Panc1 (cell line): ENCODE results near the gene UBE2E2. TPM values are rescaled to one million over a fixed set of nuclear protein-coding genes. Genes with fewer than 3 reads are reported as not detected.

Source experiments
- ATAC-seq: fragments of 200-7000 bp; cut with Tn5 transposase; 2 replicates; pipeline ENCODE4 v1.9.1; 2020; ENCODE audit warnings: mild to moderate bottlenecking, moderate library complexity
- BruUV-seq: library from RNA; stranded (reverse); fragments of 400-500 nt; replicated peaks from 2 replicates; lab custom pipeline; 2021; lab: Mats Ljungman, UMichigan
- CTCF ChIA-PET: fragments of 300-600 bp; sonication (Branson Sonifier 250); formaldehyde crosslinking; loops from one replicate; lab custom pipeline; 2022; ENCODE audit warnings: antibody characterized with exemption; lab: Charles Lee
- POLR2A ChIA-PET: fragments of 300-600 bp; sonication (Branson Sonifier 250); formaldehyde crosslinking; loops from one replicate; lab custom pipeline; 2022; ENCODE audit warnings: antibody characterized with exemption; lab: Charles Lee
- DNase-seq: peaks from one replicate; pipeline ENCODE4 v3.0.0-alpha.2; 2010; ENCODE audit warnings: low read depth, low spot score
- H3K27ac ChIP-seq: 2 replicates; pipeline ENCODE4 v1.5.1; 2011; ENCODE audit warnings: mild to moderate bottlenecking, low read length, inconsistent platforms
- H3K27me3 ChIP-seq: fragments of 200-500 bp; sonication (Bioruptor generic); 2 replicates; pipeline ENCODE4 v1.6.0; 2014; ENCODE audit warnings: low read length, inconsistent platforms; ENCODE audit not compliant: control insufficient read depth, insufficient read depth
- H3K36me3 ChIP-seq: fragments of 200-500 bp; sonication (Bioruptor generic); 2 replicates; pipeline ENCODE4 v1.5.1; 2014; ENCODE audit warnings: inconsistent platforms, mild to moderate bottlenecking, low read length, moderate library complexity; ENCODE audit not compliant: control insufficient read depth, insufficient read depth
- H3K4me1 ChIP-seq: 2 replicates; pipeline ENCODE4 v1.5.1; 2011; ENCODE audit warnings: inconsistent platforms, mild to moderate bottlenecking, low read length, moderate library complexity; ENCODE audit not compliant: control insufficient read depth, insufficient read depth
- H3K4me3 ChIP-seq, 2 experiments: 2 replicates each; pipeline ENCODE4 v1.5.1; 2011 to 2012; ENCODE audit warnings: low read depth in 2 of 2, low read length in 2 of 2, mild to moderate bottlenecking in 2 of 2, inconsistent platforms in 1 of 2, moderate library complexity in 1 of 2
- H3K9me3 ChIP-seq: fragments of 200-500 bp; sonication (Bioruptor generic); 2 replicates; pipeline ENCODE4 v1.5.1; 2014; ENCODE audit warnings: low read depth, mild to moderate bottlenecking, inconsistent platforms, low read length, moderate library complexity; ENCODE audit not compliant: control insufficient read depth, insufficient read depth
- CTCF ChIP-seq: fragments of 450-650 bp; IDR thresholded peaks from 2 replicates; pipeline ENCODE4 v1.5.1; 2017; ENCODE audit warnings: mild to moderate bottlenecking
- POLR2AphosphoS5 ChIP-seq: IDR thresholded peaks from 2 replicates; pipeline ENCODE4 v1.6.1; 2012; ENCODE audit warnings: mild to moderate bottlenecking, low read depth, low read length, moderate library complexity
- SIN3A ChIP-seq: IDR thresholded peaks from 2 replicates; pipeline ENCODE4 v1.6.1; 2012; ENCODE audit warnings: low read depth, mild to moderate bottlenecking, low read length, moderate library complexity, borderline replicate concordance; ENCODE audit not compliant: insufficient read depth
- TCF7L2 ChIP-seq: IDR thresholded peaks from 2 replicates; pipeline ENCODE4 v1.6.1; 2011; ENCODE audit warnings: mild to moderate bottlenecking, low read depth, low read length, inconsistent platforms
- in situ Hi-C: cut with HindIII; loops from 2 replicates; pipeline ENCODE4 v1.10.0; 2016; ENCODE audit warnings: low sequenced_read_pairs, low pct_unique_long_range_greater_than_20kb
- intact Hi-C: fragments of 100-400 bp; cut with micrococcal nuclease; formaldehyde crosslinking; loops from one replicate; pipeline ENCODE4 v1.10.0; 2022; ENCODE audit not compliant: unreplicated experiment
- total RNA-seq: library from RNA; stranded (reverse); gene quantifications from one replicate; pipeline ENCODE4 v1.2.1, GENCODE V29; 2021; ENCODE audit not compliant: unreplicated experiment
- TF ChIP-seq, protein P1 (sequence below), 2 experiments: IDR thresholded peaks; 2 replicates each; pipeline ENCODE4 v1.6.1; 2011 to 2012; ENCODE audit warnings: low read depth in 2 of 2, control low read depth in 1 of 2, low read length in 1 of 2, mild to moderate bottlenecking in 1 of 2, moderate library complexity in 1 of 2; ENCODE audit not compliant: insufficient read depth in 1 of 2

UBE2E2 gene
- total RNA-seq, 1 experiment from 2014 or later, result 38.2 TPM

DNA sequence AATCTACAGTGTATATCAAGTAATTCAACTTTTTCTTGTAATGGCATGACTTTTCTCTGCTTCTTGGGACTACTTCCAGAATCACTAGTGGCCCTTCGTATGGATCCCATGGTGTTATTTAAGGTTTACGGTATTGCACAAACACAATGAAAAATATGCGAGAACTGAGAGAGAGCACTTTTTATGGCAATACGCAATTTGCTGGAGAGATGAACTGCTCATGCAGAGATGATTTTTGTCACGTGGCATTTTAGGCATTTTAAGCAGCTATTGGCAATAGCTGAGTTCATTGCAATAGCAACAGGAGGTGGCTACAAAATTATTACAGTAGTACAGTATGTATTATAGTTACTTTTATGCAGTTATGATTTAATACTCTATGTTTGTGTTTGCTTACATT is 294.0 kb downstream of the UBE2E2 start:
- in situ Hi-C loops (no loop called here), intact Hi-C loops (no loop called here)
- H3K4me1 ChIP-seq, result no peaks in the 10 kb centered on the region; the same call in 1 of the 2 replicates
- CTCF ChIA-PET, result no interaction called here
- no peak overlapping the region for H3K27ac ChIP-seq
- ATAC-seq, result no peak
- TF ChIP-seq, protein P1, sequence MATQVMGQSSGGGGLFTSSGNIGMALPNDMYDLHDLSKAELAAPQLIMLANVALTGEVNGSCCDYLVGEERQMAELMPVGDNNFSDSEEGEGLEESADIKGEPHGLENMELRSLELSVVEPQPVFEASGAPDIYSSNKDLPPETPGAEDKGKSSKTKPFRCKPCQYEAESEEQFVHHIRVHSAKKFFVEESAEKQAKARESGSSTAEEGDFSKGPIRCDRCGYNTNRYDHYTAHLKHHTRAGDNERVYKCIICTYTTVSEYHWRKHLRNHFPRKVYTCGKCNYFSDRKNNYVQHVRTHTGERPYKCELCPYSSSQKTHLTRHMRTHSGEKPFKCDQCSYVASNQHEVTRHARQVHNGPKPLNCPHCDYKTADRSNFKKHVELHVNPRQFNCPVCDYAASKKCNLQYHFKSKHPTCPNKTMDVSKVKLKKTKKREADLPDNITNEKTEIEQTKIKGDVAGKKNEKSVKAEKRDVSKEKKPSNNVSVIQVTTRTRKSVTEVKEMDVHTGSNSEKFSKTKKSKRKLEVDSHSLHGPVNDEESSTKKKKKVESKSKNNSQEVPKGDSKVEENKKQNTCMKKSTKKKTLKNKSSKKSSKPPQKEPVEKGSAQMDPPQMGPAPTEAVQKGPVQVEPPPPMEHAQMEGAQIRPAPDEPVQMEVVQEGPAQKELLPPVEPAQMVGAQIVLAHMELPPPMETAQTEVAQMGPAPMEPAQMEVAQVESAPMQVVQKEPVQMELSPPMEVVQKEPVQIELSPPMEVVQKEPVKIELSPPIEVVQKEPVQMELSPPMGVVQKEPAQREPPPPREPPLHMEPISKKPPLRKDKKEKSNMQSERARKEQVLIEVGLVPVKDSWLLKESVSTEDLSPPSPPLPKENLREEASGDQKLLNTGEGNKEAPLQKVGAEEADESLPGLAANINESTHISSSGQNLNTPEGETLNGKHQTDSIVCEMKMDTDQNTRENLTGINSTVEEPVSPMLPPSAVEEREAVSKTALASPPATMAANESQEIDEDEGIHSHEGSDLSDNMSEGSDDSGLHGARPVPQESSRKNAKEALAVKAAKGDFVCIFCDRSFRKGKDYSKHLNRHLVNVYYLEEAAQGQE (IDR thresholded peaks at IDR 0.05; ENCODE audit: insufficient read depth in 1 of 2, low read depth in 2 of 2, low read length in 1 of 2), result no peak
- TF ChIP-seq TCF7L2 (no peak), SIN3A (no peak), CTCF (no peak), POLR2AphosphoS5 (no peak)
- no peak for DNase-seq
- no TSS peak for BruUV-seq
- POLR2A ChIA-PET, result no interaction called here
- no peak overlapping the region for H3K4me3 ChIP-seq
- H3K27me3 ChIP-seq, result no peaks in the 10 kb centered on the region
- no peaks in the 10 kb centered on the region for H3K9me3 ChIP-seq
- H3K36me3 ChIP-seq, result no peaks in the 10 kb centered on the region

GRCh38 chr3:23501201-23501802 is 298.2 kb downstream of the UBE2E2 start:
- ATAC-seq, result no peak
- no peaks in the 10 kb centered on the region for H3K9me3 ChIP-seq
- H3K27ac ChIP-seq, result no peak overlapping the region
- no TSS peak for BruUV-seq
- no peaks in the 10 kb centered on the region; the same call in 1 of the 2 replicates for H3K4me1 ChIP-seq
- no peak overlapping the region for H3K4me3 ChIP-seq
- intact Hi-C loops, result no loop called here
- in situ Hi-C loops, result no loop called here
- POLR2A ChIA-PET, result no interaction called here
- no peak for TF ChIP-seq POLR2AphosphoS5
- DNase-seq, result no peak
- H3K27me3 ChIP-seq, result no peaks in the 10 kb centered on the region
- H3K36me3 ChIP-seq, result no peaks in the 10 kb centered on the region
- CTCF ChIA-PET, result no interaction called here

DNA sequence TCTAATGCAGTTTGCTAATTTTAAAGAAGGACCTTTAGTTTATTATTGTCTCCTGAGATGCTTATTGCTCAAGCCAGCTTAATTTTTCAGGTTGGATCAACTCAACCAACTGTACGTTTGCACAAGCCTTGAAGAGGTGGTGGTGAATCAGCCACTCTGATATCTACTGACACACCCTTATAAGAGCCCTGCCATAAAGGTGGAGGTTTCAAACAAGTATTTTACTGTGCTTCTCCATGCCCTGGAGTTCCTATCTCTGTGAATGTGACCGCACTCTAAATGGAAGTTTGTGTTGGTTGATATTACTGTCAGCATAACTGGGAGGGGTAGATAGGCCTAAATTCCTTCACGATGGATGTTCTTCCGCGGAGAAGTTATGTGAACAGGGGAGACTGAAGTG is 305.3 kb downstream of the UBE2E2 start:
- CTCF ChIA-PET, result no interaction called here
- no peaks in the 10 kb centered on the region for H3K4me1 ChIP-seq
- no peaks in the 10 kb centered on the region for H3K9me3 ChIP-seq
- intact Hi-C loops, result no loop called here
- POLR2A ChIA-PET, result no interaction called here
- no peak for ATAC-seq
- TF ChIP-seq, protein P1 (IDR thresholded peaks at IDR 0.05; ENCODE audit: insufficient read depth in 1 of 2, low read depth in 2 of 2, low read length in 1 of 2), result no peak
- H3K4me3 ChIP-seq, result no peak overlapping the region
- no peaks in the 10 kb centered on the region for H3K36me3 ChIP-seq
- H3K27me3 ChIP-seq, result no peaks in the 10 kb centered on the region
- in situ Hi-C loops, result no loop called here
- no peak overlapping the region for H3K27ac ChIP-seq
- DNase-seq, result no peak
- no TSS peak for BruUV-seq
